H1 (cell line): ENCODE data around the gene GRM7. TPM values are rescaled to one million over a fixed set of nuclear protein-coding genes. Genes with fewer than 3 reads are reported as not detected.

ENCODE experiments used
- CTCF ChIA-PET: fragments of 300-600 bp; sonication (Branson Sonifier 250); formaldehyde crosslinking; loops from one replicate; lab custom pipeline; 2021; ENCODE audit not compliant: partially characterized antibody; lab: Charles Lee
- POLR2A ChIA-PET: fragments of 300-600 bp; sonication (Branson Sonifier 250); formaldehyde crosslinking; loops from one replicate; lab custom pipeline; 2021; ENCODE audit warnings: inconsistent platforms; ENCODE audit not compliant: partially characterized antibody; lab: Charles Lee
- DNase-seq, 2 experiments: peaks; one replicate each; pipeline versions ENCODE4 v3.0.0 to v3.0.0-alpha.2; 2010 to 2022; ENCODE audit warnings: low spot score in 2 of 2, low read depth in 1 of 2, mixed read lengths in 1 of 2
- FAIRE-seq: peaks from 2 replicates; lab custom pipeline; 2011; peaks lifted over from hg19 to GRCh38; lab: Jason Lieb, UNC
- H2AFZ ChIP-seq: 2 replicates; pipeline ENCODE4 v1.8.1; 2012; ENCODE audit warnings: low read length, inconsistent platforms
- H2AK5ac ChIP-seq: 2 replicates; pipeline ENCODE4 v1.6.1; 2013; ENCODE audit warnings: low read depth, low read length
- H2BK120ac ChIP-seq: replicated peaks from 2 replicates; pipeline ENCODE3; 2013; ENCODE audit warnings: low read depth, low read length, inconsistent platforms
- H2BK12ac ChIP-seq: 2 replicates; pipeline ENCODE4 v1.6.1; 2013; ENCODE audit warnings: low read depth, low read length
- H2BK15ac ChIP-seq: 2 replicates; pipeline ENCODE4 v1.6.1; 2013; ENCODE audit warnings: low read length
- H2BK20ac ChIP-seq: 2 replicates; pipeline ENCODE4 v1.6.1; 2013; ENCODE audit warnings: low read length
- H2BK5ac ChIP-seq: 2 replicates; pipeline ENCODE4 v1.6.1; 2013; ENCODE audit warnings: low read depth, low read length
- H3K14ac ChIP-seq: 2 replicates; pipeline ENCODE4 v1.6.1; 2013; ENCODE audit warnings: inconsistent platforms; ENCODE audit not compliant: insufficient read length
- H3K18ac ChIP-seq: 2 replicates; pipeline ENCODE4 v1.6.1; 2013; ENCODE audit warnings: low read length; ENCODE audit errors: extremely low read depth
- H3K23ac ChIP-seq: 2 replicates; pipeline ENCODE4 v1.6.1; 2013; ENCODE audit warnings: inconsistent platforms; ENCODE audit not compliant: insufficient read length
- H3K23me2 ChIP-seq: 2 replicates; pipeline ENCODE4 v1.6.1; 2013; ENCODE audit warnings: low read depth, low read length
- H3K27ac ChIP-seq: 2 replicates; pipeline ENCODE4 v1.6.1; 2011; ENCODE audit warnings: low read depth, low read length, inconsistent platforms
- H3K27me3 ChIP-seq, 4 experiments: replicated peaks in 1 of 4; 1 replicate in 1 of 4; 2 replicates in 3 of 4; pipeline versions ENCODE4 v1.6.1 to v1.8.1; 2011 to 2013; ENCODE audit warnings: low read length in 3 of 4, mild to moderate bottlenecking in 3 of 4, inconsistent platforms in 2 of 4, mixed read lengths in 2 of 4, moderate library complexity in 1 of 4; ENCODE audit not compliant: control insufficient read depth in 3 of 4, insufficient read depth in 3 of 4; ENCODE audit errors: extremely low read depth in 1 of 4
- H3K36me3 ChIP-seq, 4 experiments: 2 replicates each; pipeline versions ENCODE4 v1.6.1 to v1.8.1; 2011 to 2013; ENCODE audit warnings: mild to moderate bottlenecking in 4 of 4, low read length in 3 of 4, moderate library complexity in 2 of 4, control low read depth in 1 of 4, inconsistent platforms in 1 of 4; ENCODE audit not compliant: insufficient read depth in 4 of 4, control insufficient read depth in 2 of 4
- H3K4ac ChIP-seq: replicated peaks from 2 replicates; pipeline ENCODE3; 2013; ENCODE audit warnings: low read length, low read depth, mixed read lengths, inconsistent platforms; ENCODE audit not compliant: insufficient read length
- H3K4me1 ChIP-seq, 4 experiments: replicated peaks in 1 of 4; 1 replicate in 1 of 4; 2 replicates in 3 of 4; pipeline versions ENCODE4 v1.6.1 to v1.8.1; 2011 to 2013; ENCODE audit warnings: low read length in 3 of 4, inconsistent platforms in 2 of 4, mixed read lengths in 1 of 4; ENCODE audit not compliant: insufficient read depth in 4 of 4, control insufficient read depth in 3 of 4
- H3K4me2 ChIP-seq, 2 experiments: 2 replicates each; pipeline versions ENCODE4 v1.6.1 to v1.8.1; 2011 to 2013; ENCODE audit warnings: low read depth in 2 of 2, low read length in 2 of 2, control low read depth in 1 of 2, inconsistent platforms in 1 of 2, mild to moderate bottlenecking in 1 of 2; ENCODE audit not compliant: insufficient read depth in 1 of 2
- H3K4me3 ChIP-seq, 4 experiments: fragments of 200-600, 300-600 bp in 1 of 4; sonication (generic), shearing (Covaris generic), sonication (Bioruptor Twin) in 1 of 4; 2 replicates each; pipeline versions ENCODE4 v1.5.1 to v1.8.1; 2011 to 2016; ENCODE audit warnings: low read length in 4 of 4, low read depth in 3 of 4, control low read depth in 2 of 4, inconsistent platforms in 2 of 4, mild to moderate bottlenecking in 2 of 4, mixed read lengths in 1 of 4, moderate library complexity in 1 of 4; ENCODE audit not compliant: insufficient read depth in 2 of 4; ENCODE audit errors: extremely low read depth in 1 of 4
- H3K56ac ChIP-seq: replicated peaks from 2 replicates; pipeline ENCODE3; 2013; ENCODE audit warnings: low read depth, mild to moderate bottlenecking, mixed read lengths, low read length, inconsistent platforms; ENCODE audit not compliant: insufficient read length
- H3K79me1 ChIP-seq: 2 replicates; pipeline ENCODE4 v1.6.1; 2013; ENCODE audit warnings: low read depth, low read length, control low read depth
- H3K79me2 ChIP-seq, 2 experiments: 2 replicates each; pipeline versions ENCODE4 v1.6.1 to v1.8.1; 2012 to 2013; ENCODE audit warnings: low read length in 2 of 2, mild to moderate bottlenecking in 2 of 2, inconsistent platforms in 1 of 2; ENCODE audit not compliant: insufficient read depth in 2 of 2, control insufficient read depth in 1 of 2
- H3K9ac ChIP-seq, 4 experiments: replicated peaks in 1 of 4; 1 replicate in 1 of 4; 2 replicates in 3 of 4; pipeline versions ENCODE4 v1.6.1 to v1.8.1; 2011 to 2013; ENCODE audit warnings: low read depth in 3 of 4, low read length in 3 of 4, control low read depth in 2 of 4, mild to moderate bottlenecking in 2 of 4, moderate library complexity in 2 of 4, inconsistent platforms in 1 of 4; ENCODE audit errors: extremely low read depth in 1 of 4
- H3K9me3 ChIP-seq, 2 experiments: 2 replicates each; pipeline versions ENCODE4 v1.6.1 to v1.8.1; 2012 to 2013; ENCODE audit warnings: mild to moderate bottlenecking in 2 of 2, moderate library complexity in 2 of 2, control low read depth in 1 of 2, inconsistent platforms in 1 of 2, low read depth in 1 of 2, low read length in 1 of 2, mixed read lengths in 1 of 2; ENCODE audit not compliant: insufficient read depth in 2 of 2
- H4K20me1 ChIP-seq, 2 experiments: replicated peaks in 1 of 2; 2 replicates each; pipeline versions ENCODE3 to v1.8.1; 2011 to 2013; ENCODE audit warnings: inconsistent platforms in 2 of 2, low read length in 2 of 2, mild to moderate bottlenecking in 1 of 2; ENCODE audit not compliant: insufficient read depth in 2 of 2, control insufficient read depth in 1 of 2
- H4K5ac ChIP-seq: 2 replicates; pipeline ENCODE4 v1.6.1; 2013; ENCODE audit warnings: low read length, low read depth, mixed read lengths, inconsistent platforms; ENCODE audit not compliant: insufficient read length
- H4K8ac ChIP-seq: 2 replicates; pipeline ENCODE4 v1.8.0; 2013; ENCODE audit warnings: mild to moderate bottlenecking, moderate library complexity, low read length, inconsistent platforms; ENCODE audit not compliant: insufficient read depth; ENCODE audit errors: extremely low read depth
- H4K91ac ChIP-seq: replicated peaks from 2 replicates; pipeline ENCODE3; 2013; ENCODE audit warnings: low read length, mixed read lengths, inconsistent platforms; ENCODE audit not compliant: insufficient read length
- CBX8 ChIP-seq: fragments of 300-800, 300-1000 bp; sonication (generic); IDR thresholded peaks from 2 replicates; pipeline ENCODE4 v1.7.1; 2016; ENCODE audit warnings: low read depth, low read length, borderline replicate concordance
- CHD1 ChIP-seq: IDR thresholded peaks from 2 replicates; pipeline ENCODE4 v1.6.1; 2012; ENCODE audit warnings: low read depth, low read length, improper control_type of control experiment
- CTCF ChIP-seq, 3 experiments: IDR thresholded peaks; 1 replicate in 2 of 3; 2 replicates in 1 of 3; pipeline versions ENCODE4 v1.5.1 to v1.6.1; 2011; ENCODE audit warnings: low read length in 3 of 3, mild to moderate bottlenecking in 3 of 3, inconsistent platforms in 2 of 3, low read depth in 1 of 3, moderate library complexity in 1 of 3; ENCODE audit not compliant: insufficient read depth in 1 of 3; ENCODE audit errors: control extremely low read depth in 1 of 3
- HDAC6 ChIP-seq: IDR thresholded peaks from one replicate; pipeline ENCODE4 v1.7.1; 2012; ENCODE audit warnings: low read depth, mild to moderate bottlenecking, inconsistent platforms, low read length, moderate library complexity
- MAX ChIP-seq: IDR thresholded peaks from 2 replicates; pipeline ENCODE4 v1.6.1; 2012; ENCODE audit warnings: inconsistent platforms
- POU5F1 ChIP-seq: IDR thresholded peaks from 2 replicates; pipeline ENCODE4 v1.6.1; 2011; ENCODE audit warnings: low read depth, mild to moderate bottlenecking, low read length, moderate library complexity
- RNF2 ChIP-seq: fragments of 200-900, 300-1000 bp; sonication (generic); IDR thresholded peaks from 2 replicates; pipeline ENCODE4 v1.7.1; 2016; ENCODE audit warnings: borderline replicate concordance, low read depth, mild to moderate bottlenecking, antibody characterized with exemption, low read length; ENCODE audit not compliant: poor library complexity, severe bottlenecking; ENCODE audit errors: missing control alignments
- SIRT6 ChIP-seq: IDR thresholded peaks from one replicate; pipeline ENCODE4 v1.7.1; 2012; ENCODE audit warnings: low read length, inconsistent platforms
- SRF ChIP-seq: IDR thresholded peaks from 2 replicates; pipeline ENCODE4 v1.6.1; 2011; ENCODE audit warnings: mild to moderate bottlenecking, low read depth, low read length, moderate library complexity
- TAF1 ChIP-seq: IDR thresholded peaks from 2 replicates; pipeline ENCODE4 v1.6.1; 2011; ENCODE audit warnings: mild to moderate bottlenecking, low read depth, low read length
- USF2 ChIP-seq: IDR thresholded peaks from 2 replicates; pipeline ENCODE4 v1.6.1; 2011; ENCODE audit warnings: low read length, improper control_type of control experiment
- WGBS, 2 experiments: shearing (Covaris generic) in 1 of 2; methylation state at CpG; one replicate each; pipeline versions ENCODE4 v1.1.6 to v1.1.7; 2013 to 2015; ENCODE audit warnings: low lambda C conversion rate in 2 of 2, mixed read lengths in 2 of 2, inconsistent platforms in 1 of 2, low coverage in 1 of 2, missing lambda C conversion rate in 1 of 2; ENCODE audit not compliant: insufficient replicate concordance in 2 of 2, insufficient coverage in 1 of 2, insufficient read length in 1 of 2; ENCODE audit errors: extremely low coverage in 1 of 2, missing lambda C conversion rate in 1 of 2; 5-methylcytosine and 5-hydroxymethylcytosine counted together
- polyA plus RNA-seq, 7 experiments: library from polyadenylated mRNA; depleted of rRNA in 3 of 7; stranded (reverse) in 5 of 7; unstranded in 2 of 7; fragments of >200 nt in 5 of 7; fragments of 200-250 nt in 2 of 7; gene quantifications; 1 replicate in 5 of 7; 2 replicates in 1 of 7; 4 replicates in 1 of 7; pipeline versions ENCODE4 v1.2.1 to v1.2.3, GENCODE V29; 2011 to 2013; ENCODE audit warnings: missing spikeins in 2 of 7, mixed read lengths in 2 of 7
- total RNA-seq: library from RNA; stranded (reverse); fragmentation: NEBNext Ultra II Directional; extraction: Animal tissue kit (Norgen Biotek cat#: 25700); gene quantifications from 2 replicates; pipeline ENCODE4 v1.2.1, GENCODE V29; 2021

The GRM7 gene
- total and polyA plus RNA-seq, 2 of the 8 experiments (the other 6 are each of a cell fraction or from before 2014, with no cell fraction given) = 0.17 to 0.24 TPM

- H3K14ac ChIP-seq = no peak overlapping the region
- no peaks in the 10 kb centered on the region for H3K23me2 ChIP-seq
- FAIRE-seq (no peak), DNase-seq (no peak)
- H2BK20ac ChIP-seq = no peak overlapping the region
- 94% methylated on average over 1 of the region's 1 CpG; no CpG with 5 or more reads in 1 of the 2 experiments for WGBS, 2 experiments
- H3K27ac ChIP-seq = no peak overlapping the region
- H4K5ac ChIP-seq = no peak overlapping the region
- no peak overlapping the region for H2AK5ac ChIP-seq
- no peaks in the 10 kb centered on the region for H3K4me1 ChIP-seq
- no peak overlapping the region for H3K56ac ChIP-seq
- no peaks in the 10 kb centered on the region for H3K36me3 ChIP-seq
- H3K4me2 ChIP-seq = no peak overlapping the region
- H3K27me3 ChIP-seq = no peaks in the 10 kb centered on the region
- H4K20me1 ChIP-seq = no peaks in the 10 kb centered on the region
- no peaks in the 10 kb centered on the region for H3K79me1 ChIP-seq
- no peak overlapping the region for H3K23ac ChIP-seq
- CTCF ChIA-PET = interaction anchor here (0.6 to 0.7 kb wide), 2 partner anchors 153 to 743 kb away, joined by 3 read pairs; no protein-coding TSS in a partner anchor
- H3K4ac ChIP-seq = no peak overlapping the region
- no peak overlapping the region for H2BK12ac ChIP-seq
- H3K79me2 ChIP-seq = no peaks in the 10 kb centered on the region
- no peaks in the 10 kb centered on the region for H3K9me3 ChIP-seq
- no peak overlapping the region for H3K9ac ChIP-seq
- H2BK5ac ChIP-seq = no peak overlapping the region
- H4K8ac ChIP-seq = no peak overlapping the region
- H4K91ac ChIP-seq = no peak overlapping the region
- H2BK15ac ChIP-seq = no peak overlapping the region
- H3K18ac ChIP-seq = no peak overlapping the region
- H3K4me3 ChIP-seq = no peak overlapping the region
- POLR2A ChIA-PET = no interaction called here
- H2AFZ ChIP-seq = no peak overlapping the region
- no peak overlapping the region for H2BK120ac ChIP-seq
- TF ChIP-seq MAX (no peak), RNF2 (no peak), POU5F1 (no peak), CBX8 (no peak), CTCF (IDR thresholded peaks at IDR 0.05; ENCODE audit: control extremely low read depth in 1 of 3, insufficient read depth in 1 of 3, low read depth in 1 of 3, low read length in 3 of 3) (no peak), CHD1 (no peak), HDAC6 (no peak), USF2 (no peak), SIRT6 (no peak), TAF1 (no peak), SRF (no peak)
Observed at GRCh38 chr3:7367968-7368367, 507.1 kb downstream of the GRM7 start.
